CD4-positive, alpha-beta T cell treated with Interleukin-21 for 1 hour (primary cell): ENCODE results near the gene CFAP46.

ENCODE experiments used
- DNase-seq: peaks from one replicate; pipeline ENCODE4 v3.0.0-alpha.2; 2020

The CFAP46 gene

GRCh38 chr10:132817701-132818211, 124.6 kb downstream of the CFAP46 start:
- no peak for DNase-seq

- DNase-seq: no peak
Measured at GRCh38 chr10:132816718-132817117, 125.7 kb downstream of the CFAP46 start.

GRCh38 chr10:132815168-132815857, 127.1 kb downstream of the CFAP46 start:
- no peak for DNase-seq

DNA sequence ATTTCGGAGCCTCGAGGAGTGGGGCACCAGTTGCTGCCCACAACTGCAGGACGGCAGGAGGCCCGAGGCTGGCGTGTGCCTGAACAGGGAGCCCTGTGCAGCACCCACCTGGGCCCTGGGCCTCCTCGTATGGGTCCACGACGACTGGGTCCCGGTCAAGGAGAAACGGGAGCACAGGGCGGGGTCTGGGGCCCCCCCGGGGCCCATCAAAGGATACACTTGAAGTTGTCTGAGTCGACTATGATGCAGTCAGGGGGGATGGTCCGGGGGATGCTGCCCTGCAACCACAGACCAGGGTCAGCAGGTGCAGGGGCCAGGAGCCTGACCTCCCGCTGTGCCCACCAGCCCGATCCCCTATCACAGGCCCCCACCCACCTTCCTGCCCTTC, 127.9 kb downstream of the CFAP46 start:
- DNase-seq: no peak

- no peak for DNase-seq
Measured at GRCh38 chr10:132813560-132814468, 128.6 kb downstream of the CFAP46 start.

DNA sequence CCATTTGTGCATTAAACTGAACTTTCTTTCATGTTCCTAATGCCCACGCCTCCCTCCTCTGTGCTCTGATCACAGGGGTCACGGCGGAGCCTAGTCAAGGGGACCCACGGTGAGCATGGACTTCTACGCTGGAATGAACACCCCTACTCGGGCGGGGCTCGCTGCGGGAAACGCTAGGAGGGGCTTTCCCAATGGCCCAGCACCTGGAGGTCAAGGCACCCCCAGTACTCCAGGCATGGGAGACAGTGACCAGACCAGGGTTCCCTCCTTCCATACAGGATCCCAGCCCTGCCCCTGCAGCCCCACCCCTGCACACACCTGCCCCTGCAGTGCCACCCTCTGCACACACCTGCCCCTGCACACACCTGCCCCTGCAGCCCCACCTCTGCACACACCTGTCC, 129.4 kb downstream of the CFAP46 start:
- no peak for DNase-seq

- DNase-seq: no peak
Measured at GRCh38 chr10:132812520-132812919, 129.8 kb downstream of the CFAP46 start.

DNA sequence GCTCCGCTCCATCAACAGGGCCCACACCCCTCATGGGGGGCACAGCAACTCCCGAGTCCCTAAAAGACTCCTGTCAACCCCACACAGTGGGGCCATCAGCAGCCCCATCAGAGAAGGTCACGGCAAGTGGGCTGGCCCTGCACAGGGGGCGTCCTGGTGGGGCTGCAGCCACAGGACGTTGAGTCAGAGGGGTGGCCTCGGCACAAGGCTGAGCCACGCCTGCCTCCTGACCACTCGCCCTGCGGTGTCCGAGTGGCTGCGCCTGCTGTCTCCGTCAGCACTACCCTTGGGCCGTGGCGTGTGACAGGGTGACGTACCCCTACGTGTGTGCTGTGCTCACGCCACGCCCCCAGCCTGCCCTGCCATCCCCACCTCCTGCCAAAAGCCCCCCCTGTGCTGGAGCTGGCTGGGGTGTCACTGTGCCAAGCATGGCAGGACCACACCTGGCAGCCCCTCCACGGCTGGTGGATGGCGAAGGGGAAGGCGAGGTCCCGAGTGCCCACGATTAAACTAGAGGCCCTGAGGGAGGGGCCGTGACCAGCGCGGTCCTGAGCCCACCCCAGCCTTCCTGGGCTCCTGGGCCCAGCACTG, 130.4 kb downstream of the CFAP46 start:
- DNase-seq: no peak

GRCh38 chr10:132810807-132811700, 131.3 kb downstream of the CFAP46 start:
- no peak for DNase-seq

- DNase-seq: no peak
Measured at GRCh38 chr10:132810141-132810806, 132.1 kb downstream of the CFAP46 start.

- DNase-seq: no peak
Measured at GRCh38 chr10:132809232-132810140, 132.9 kb downstream of the CFAP46 start.

DNA sequence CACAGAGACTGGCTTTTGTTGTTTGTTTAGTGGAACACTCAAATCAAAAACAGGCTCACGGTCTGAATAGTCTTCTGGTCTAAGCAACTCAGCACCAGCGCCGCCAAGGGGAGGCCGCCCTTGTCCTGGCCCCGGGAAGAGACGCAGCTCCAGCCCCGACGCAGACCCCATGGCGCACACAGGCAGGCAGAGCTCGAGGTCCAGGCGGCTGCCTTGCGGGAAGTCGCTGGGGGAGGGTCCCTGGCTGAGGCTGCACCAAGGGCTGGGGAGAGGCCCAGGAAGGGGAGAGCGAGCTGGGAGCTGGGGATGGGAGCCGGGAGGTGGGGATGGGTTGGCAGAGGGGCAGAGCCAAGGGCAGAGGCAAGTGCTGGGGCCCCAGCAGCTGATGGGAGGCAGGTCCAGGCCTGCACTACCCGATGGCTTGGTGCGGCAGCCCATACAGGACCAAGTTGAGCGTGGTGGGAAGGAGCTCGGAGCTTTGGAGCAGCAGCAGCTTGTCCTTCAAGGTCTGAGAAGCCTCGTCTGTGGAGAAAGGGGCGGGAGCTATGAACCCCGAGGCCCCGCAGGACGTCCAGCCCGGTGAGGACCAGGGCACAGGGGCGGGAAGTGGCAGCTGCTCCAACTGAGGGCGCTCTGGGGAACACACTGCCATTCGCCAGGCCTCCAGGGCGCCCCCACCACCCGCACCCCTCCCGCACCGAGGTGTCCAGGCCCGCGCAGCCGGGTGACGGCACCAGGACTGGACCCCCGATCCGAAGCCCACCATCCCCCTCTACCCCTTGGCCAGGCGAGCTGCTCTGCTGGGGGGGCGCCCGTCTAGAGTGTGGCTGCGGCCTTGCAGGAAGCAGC, 133.8 kb downstream of the CFAP46 start:
- no peak for DNase-seq

DNA sequence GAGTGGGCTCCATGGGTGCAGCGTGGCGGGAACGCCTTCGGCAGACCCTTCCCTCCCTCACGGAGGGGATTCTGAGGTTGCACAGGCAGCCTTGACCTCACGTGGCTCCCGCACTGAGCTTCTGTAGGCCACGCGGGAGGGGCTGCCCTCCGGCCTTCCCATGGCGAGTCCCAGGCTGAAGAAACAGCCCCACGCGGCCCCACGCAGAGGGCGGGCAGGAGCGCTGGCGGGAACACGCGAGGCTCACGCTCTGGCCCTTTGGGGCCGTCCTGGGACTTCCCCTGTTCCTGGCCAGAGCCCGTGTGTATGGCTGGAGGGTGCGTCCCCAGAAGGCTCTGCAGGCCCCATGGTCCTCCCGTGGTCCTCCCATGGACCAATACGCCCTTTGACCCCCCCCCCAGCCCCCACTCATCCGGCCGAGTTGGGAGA, 134.7 kb downstream of the CFAP46 start:
- DNase-seq: no peak

- DNase-seq: no peak
Measured at GRCh38 chr10:132806561-132807003, 135.8 kb downstream of the CFAP46 start.

- DNase-seq: no peak
Measured at GRCh38 chr10:132806110-132806509, 136.3 kb downstream of the CFAP46 start.

DNA sequence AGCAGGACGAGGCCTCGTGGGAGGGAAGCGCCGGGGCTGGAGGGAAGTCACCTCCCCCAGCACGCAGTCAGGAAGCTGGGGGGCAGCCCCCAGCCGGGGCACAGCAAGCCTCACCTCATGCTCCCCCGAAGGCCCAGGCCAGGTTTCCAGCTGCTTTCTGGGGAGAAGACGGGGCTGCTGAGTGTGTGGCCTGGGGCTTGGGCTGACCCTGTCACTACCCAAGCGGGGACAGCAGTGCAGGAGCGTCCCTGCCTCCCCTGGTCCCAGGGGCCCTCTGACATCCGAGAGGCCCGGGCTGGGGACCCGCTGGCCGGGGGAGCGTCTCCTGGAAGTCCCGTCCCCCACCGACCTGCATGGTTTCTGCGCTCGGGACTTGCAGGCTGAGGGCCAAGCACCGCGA, 136.8 kb downstream of the CFAP46 start:
- no peak for DNase-seq

- DNase-seq: no peak
Measured at GRCh38 chr10:132804785-132805426, 137.5 kb downstream of the CFAP46 start.

DNA sequence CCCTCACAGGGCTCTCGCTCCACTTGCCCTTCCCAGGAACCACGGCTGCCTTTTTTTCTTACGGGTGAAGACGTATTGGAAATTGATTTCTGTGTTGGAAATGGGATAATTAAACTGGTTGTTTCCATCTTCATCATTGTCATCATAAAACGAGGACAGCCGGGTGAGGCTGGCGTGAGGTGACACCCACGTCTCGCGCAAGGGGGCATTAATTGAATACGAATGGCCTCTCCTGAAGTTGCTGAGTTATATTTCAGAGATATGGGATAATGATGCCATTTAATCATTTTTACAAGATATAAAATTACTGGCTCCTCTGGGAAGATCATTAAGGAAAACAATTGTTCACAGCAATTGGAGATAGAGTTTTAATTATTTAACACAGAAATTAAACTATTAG, 138.1 kb downstream of the CFAP46 start:
- no peak for DNase-seq
